ENCODE results near the gene MSI1.

The MSI1 gene

GRCh38 chr12:120368789-120369602, at the start of gene MSI1:
TSS of gene MSI1 (minus strand) at chr12:120369164. CDS start at chr12:120369091, 73 bp downstream.
- no peak for DNase-seq

GRCh38 chr12:120417917-120418580, 49.1 kb upstream of the MSI1 start:
- no peak for DNase-seq

GRCh38 chr12:120416490-120417216, 47.7 kb upstream of the MSI1 start:
- DNase-seq = no peak

- peak; percentile 57 for DNase-seq
Observed at GRCh38 chr12:120413901-120414695, 45.1 kb upstream of the MSI1 start.

GRCh38 chr12:120412421-120412820, 43.5 kb upstream of the MSI1 start:
- no peak for DNase-seq

GRCh38 chr12:120408771-120409170, 39.8 kb upstream of the MSI1 start:
- no peak for DNase-seq

- DNase-seq = no peak
Observed at GRCh38 chr12:120406553-120406952, 37.6 kb upstream of the MSI1 start.

- no peak for DNase-seq
Observed at GRCh38 chr12:120406069-120406468, 37.1 kb upstream of the MSI1 start.

- DNase-seq = no peak
Observed at GRCh38 chr12:120404271-120404670, 35.3 kb upstream of the MSI1 start.

GRCh38 chr12:120403869-120404268, 34.9 kb upstream of the MSI1 start:
- DNase-seq = no peak

GRCh38 chr12:120402217-120402616, 33.3 kb upstream of the MSI1 start:
- DNase-seq = no peak

GRCh38 chr12:120399531-120399930, 30.6 kb upstream of the MSI1 start:
- no peak for DNase-seq

GRCh38 chr12:120397824-120398540, 29.0 kb upstream of the MSI1 start:
- no peak for DNase-seq

- DNase-seq = no peak
Observed at GRCh38 chr12:120394483-120395367, 25.8 kb upstream of the MSI1 start.

GRCh38 chr12:120390540-120391120, 21.7 kb upstream of the MSI1 start:
- DNase-seq = no peak

- no peak for DNase-seq
Observed at GRCh38 chr12:120388691-120389481, 19.9 kb upstream of the MSI1 start.

- no peak for DNase-seq
Observed at GRCh38 chr12:120381752-120382419, 12.9 kb upstream of the MSI1 start.

- DNase-seq = no peak
Observed at GRCh38 chr12:120378036-120378435, 9.1 kb upstream of the MSI1 start.

GRCh38 chr12:120377611-120378010, 8.6 kb upstream of the MSI1 start:
- no peak for DNase-seq
